Stomach (tissue), 9 donors: ENCODE measurements around the gene GPR149. TPM values are rescaled to one million over a fixed set of nuclear protein-coding genes. Genes with fewer than 3 reads are reported as not detected.

Experiments
- DNase-seq, 2 donors: peaks; one replicate each; pipeline versions ENCODE4 v3.0.0 to v3.0.0-alpha.2; 2013 to 2019
- H3K27ac ChIP-seq, 5 donors: fragments of 200-600 bp in 4 of 5; sonication (generic) in 4 of 5; one replicate each; pipeline ENCODE4 v1.5.1; 2013 to 2019; ENCODE audit warnings: mild to moderate bottlenecking in 1 of 5, moderate library complexity in 1 of 5
- H3K27me3 ChIP-seq, 3 donors: fragments of 200-600 bp; sonication (generic); one replicate each; pipeline ENCODE4 v1.5.1; 2017 to 2019; ENCODE audit warnings: mixed run types in 1 of 3
- H3K36me3 ChIP-seq, 4 donors: fragments of 200-600 bp; sonication (generic); 1 replicate in 3 of 4; 2 replicates in 1 of 4; pipeline ENCODE4 v1.5.1; 2016 to 2019
- H3K4me1 ChIP-seq, 4 donors: fragments of 200-600 bp; sonication (generic); one replicate each; pipeline ENCODE4 v1.5.1; 2016 to 2019
- H3K4me3 ChIP-seq, 4 donors: fragments of 200-600 bp; sonication (generic) in 3 of 4; one replicate each; pipeline ENCODE4 v1.5.1; 2016 to 2019; ENCODE audit warnings: mild to moderate bottlenecking in 1 of 4
- H3K9me3 ChIP-seq, 4 donors: fragments of 200-600 bp; sonication (generic); one replicate each; pipeline ENCODE4 v1.5.1; 2016 to 2019
- CTCF ChIP-seq, 7 experiments: fragments of 450-650 bp in 4 of 7; fragments of 200-600 bp in 3 of 7; sonication (generic) in 3 of 7; IDR thresholded peaks; one replicate each; pipeline ENCODE4 v1.5.1; 2016 to 2019; ENCODE audit warnings: antibody characterized with exemption in 7 of 7, control low read depth in 2 of 7, mild to moderate bottlenecking in 1 of 7
- EP300 ChIP-seq: sonication (generic); formaldehyde crosslinking; IDR thresholded peaks from one replicate; pipeline ENCODE4 v1.6.1; 2017; ENCODE audit warnings: antibody characterized with exemption
- POLR2A ChIP-seq, 4 donors: fragments of 450-650 bp; IDR thresholded peaks; one replicate each; pipeline ENCODE4 v1.6.1; 2016; ENCODE audit warnings: antibody characterized with exemption in 4 of 4, control low read depth in 2 of 4, mild to moderate bottlenecking in 1 of 4, moderate library complexity in 1 of 4
- POLR2AphosphoS5 ChIP-seq, 3 donors: sonication (generic); formaldehyde crosslinking; IDR thresholded peaks; one replicate each; pipeline ENCODE4 v1.6.1; 2016; ENCODE audit warnings: antibody characterized with exemption in 3 of 3
- WGBS, 5 donors: extraction: QIAGEN DNeasy Blood & Tissue Kit in 3 of 5; methylation state at CpG; one replicate each; pipeline versions ENCODE4 v1.1.5 to v1.1.7; 2013 to 2018; 5-methylcytosine and 5-hydroxymethylcytosine counted together
- intact Hi-C: fragments of 100-400 bp; cut with DNase I; formaldehyde crosslinking; loops from one replicate; pipeline ENCODE4 v1.15.1; 2023; ENCODE audit warnings: low total_unique reads
- polyA plus RNA-seq, 3 donors: library from polyadenylated mRNA; stranded (reverse); fragments of 200-250 nt; gene quantifications; one replicate each; pipeline ENCODE4 v1.2.3, GENCODE V29; 2013
- total RNA-seq, 5 donors: library from RNA; depleted of rRNA; stranded (reverse); fragments of >200 nt; gene quantifications; one replicate each; pipeline versions ENCODE4 v1.1.0 to v1.2.3, GENCODE V29; 2014 to 2016
- donor health status: healthy with polysubstance abuse.
- donor health status: Bipolar disorder and iron deficiency.
- donor health status: healthy.

Gene GPR149
- total and polyA plus RNA-seq, 8 donors, result 0.18 TPM; not detected in 7

- H3K4me3 ChIP-seq, result no peak overlapping the region
- H3K27ac ChIP-seq, result no peak overlapping the region
- 34 to 66% (median 44%) methylated on average over 2 of the region's 2 CpGs for WGBS, 5 donors
- H3K4me1 ChIP-seq, result no peaks in the 10 kb centered on the region
- intact Hi-C loops, result no loop called here
- H3K27me3 ChIP-seq, result no peaks in the 10 kb centered on the region
- no peaks in the 10 kb centered on the region for H3K36me3 ChIP-seq
- H3K9me3 ChIP-seq, result no peaks in the 10 kb centered on the region
- no peak for DNase-seq
- TF ChIP-seq EP300, result no peak
- TF ChIP-seq CTCF (IDR thresholded peaks at IDR 0.05), result no peak
- TF ChIP-seq POLR2AphosphoS5 (IDR thresholded peaks at IDR 0.05), result no peak
- TF ChIP-seq POLR2A (IDR thresholded peaks at IDR 0.05), result no peak
These were observed 84.4 kb downstream of the GPR149 start for GRCh38 chr3:154345422-154346122.

GRCh38 chr3:154338570-154338969 is 91.4 kb downstream of the GPR149 start:
- intact Hi-C loops, result no loop called here
- 28 to 51% (median 37%) methylated on average over 4 of the region's 4 CpGs for WGBS, 5 donors

GRCh38 chr3:154338008-154338407 is 92.0 kb downstream of the GPR149 start:
- intact Hi-C loops, result no loop called here
- H3K4me3 ChIP-seq, result no peak overlapping the region
- TF ChIP-seq POLR2A (IDR thresholded peaks at IDR 0.05), result no peak
- no peak for TF ChIP-seq POLR2AphosphoS5 (IDR thresholded peaks at IDR 0.05)
- TF ChIP-seq CTCF (IDR thresholded peaks at IDR 0.05), result no peak
- TF ChIP-seq EP300, result no peak
- WGBS, 5 donors, result 87 to 90% (median 88%) methylated on average over 6 of the region's 6 CpGs
- DNase-seq, result no peak
- no peaks in the 10 kb centered on the region for H3K9me3 ChIP-seq
- no peaks in the 10 kb centered on the region for H3K36me3 ChIP-seq
- no peaks in the 10 kb centered on the region for H3K27me3 ChIP-seq
- no peaks in the 10 kb centered on the region for H3K4me1 ChIP-seq
- H3K27ac ChIP-seq, result no peak overlapping the region

More at GRCh38 chr3:154338570-154338969, 91.4 kb downstream of the GPR149 start:
- Histone ChIP-seq H3K36me3 (no peaks in the 10 kb centered on the region), H3K9me3 (no peaks in the 10 kb centered on the region), H3K4me1 (no peaks in the 10 kb centered on the region), H3K27ac (no peak overlapping the region), H3K4me3 (no peak overlapping the region), H3K27me3 (no peaks in the 10 kb centered on the region)
- TF ChIP-seq EP300, result no peak
- TF ChIP-seq CTCF (IDR thresholded peaks at IDR 0.05), result no peak
- TF ChIP-seq POLR2A (IDR thresholded peaks at IDR 0.05), result no peak
- no peak for TF ChIP-seq POLR2AphosphoS5 (IDR thresholded peaks at IDR 0.05)
- no peak for DNase-seq

GRCh38 chr3:154334973-154335420 is 95.0 kb downstream of the GPR149 start:
- TF ChIP-seq CTCF (IDR thresholded peaks at IDR 0.05), result peak in 4 of 7 experiments; percentile 31 to 64 (median 56)
- no peak for TF ChIP-seq POLR2A (IDR thresholded peaks at IDR 0.05)
- TF ChIP-seq POLR2AphosphoS5 (IDR thresholded peaks at IDR 0.05), result no peak
- TF ChIP-seq EP300, result no peak
- H3K27ac ChIP-seq, result no peak overlapping the region
- 5 to 12% (median 6%) methylated on average over 3 of the region's 3 CpGs for WGBS, 5 donors
- peak in 1 of 2 donors; percentile 51 for DNase-seq
- no peaks in the 10 kb centered on the region for H3K9me3 ChIP-seq
- intact Hi-C loops, result no loop called here
- H3K4me1 ChIP-seq, result no peaks in the 10 kb centered on the region
- H3K36me3 ChIP-seq, result no peaks in the 10 kb centered on the region
- H3K27me3 ChIP-seq, result no peaks in the 10 kb centered on the region
- no peak overlapping the region for H3K4me3 ChIP-seq
